ENCODE measurements around the gene ALDH1L1. TPM values are rescaled to one million over a fixed set of nuclear protein-coding genes. Genes with fewer than 3 reads are reported as not detected.

ALDH1L1 gene
- not detected in 2 replicates for total RNA-seq

DNA sequence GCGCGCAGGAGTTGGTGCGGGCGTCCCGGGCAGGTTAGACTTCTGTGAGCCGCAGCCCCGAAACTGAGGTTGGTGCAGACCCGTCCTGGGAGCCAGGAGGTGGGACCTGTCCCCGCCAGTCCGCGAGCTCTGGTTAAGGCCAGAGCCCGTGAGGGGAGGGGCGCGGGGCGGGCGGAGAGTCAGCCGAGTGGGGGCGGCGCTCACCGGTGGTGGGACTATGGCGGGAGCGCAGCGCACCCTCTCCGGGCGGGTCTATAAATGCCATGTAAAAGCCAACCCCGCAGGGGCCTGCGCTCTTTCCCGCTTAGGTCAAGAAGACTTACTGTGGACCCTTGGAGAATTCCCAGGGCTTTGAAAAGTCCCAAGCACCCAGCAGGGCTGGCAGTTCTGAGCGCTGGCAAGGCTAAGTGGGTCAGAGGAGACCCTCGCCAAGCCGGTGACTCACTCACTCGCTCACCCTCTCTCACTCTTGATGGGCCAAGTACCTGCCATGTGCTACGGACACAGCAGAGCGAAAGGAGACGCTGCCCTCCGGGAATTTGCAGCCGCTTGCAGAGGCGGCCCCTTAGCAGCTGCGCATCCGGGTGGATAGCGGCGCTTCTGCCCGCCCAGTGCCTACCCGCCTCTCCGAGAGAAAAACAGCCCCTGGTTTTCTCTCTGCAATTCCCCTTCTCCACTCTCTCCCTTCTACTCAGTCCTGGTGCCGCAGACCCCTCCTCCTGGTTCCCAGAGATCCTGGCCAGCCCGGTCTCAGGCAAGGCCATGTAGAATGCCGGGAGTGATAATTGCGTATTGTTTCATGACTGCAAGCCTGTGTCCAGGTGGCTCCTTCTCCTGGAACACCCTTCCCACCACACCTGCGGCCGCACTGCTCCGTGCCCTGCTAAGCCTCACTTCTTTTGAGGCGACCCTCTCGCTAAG lies at the start of gene ALDH1L1:
Gene ALDH1L1 (minus strand): TSS at position 110 of the 921 bp plus-strand sequence. CDS start 19,607 bp downstream, outside the sequence.

DNA sequence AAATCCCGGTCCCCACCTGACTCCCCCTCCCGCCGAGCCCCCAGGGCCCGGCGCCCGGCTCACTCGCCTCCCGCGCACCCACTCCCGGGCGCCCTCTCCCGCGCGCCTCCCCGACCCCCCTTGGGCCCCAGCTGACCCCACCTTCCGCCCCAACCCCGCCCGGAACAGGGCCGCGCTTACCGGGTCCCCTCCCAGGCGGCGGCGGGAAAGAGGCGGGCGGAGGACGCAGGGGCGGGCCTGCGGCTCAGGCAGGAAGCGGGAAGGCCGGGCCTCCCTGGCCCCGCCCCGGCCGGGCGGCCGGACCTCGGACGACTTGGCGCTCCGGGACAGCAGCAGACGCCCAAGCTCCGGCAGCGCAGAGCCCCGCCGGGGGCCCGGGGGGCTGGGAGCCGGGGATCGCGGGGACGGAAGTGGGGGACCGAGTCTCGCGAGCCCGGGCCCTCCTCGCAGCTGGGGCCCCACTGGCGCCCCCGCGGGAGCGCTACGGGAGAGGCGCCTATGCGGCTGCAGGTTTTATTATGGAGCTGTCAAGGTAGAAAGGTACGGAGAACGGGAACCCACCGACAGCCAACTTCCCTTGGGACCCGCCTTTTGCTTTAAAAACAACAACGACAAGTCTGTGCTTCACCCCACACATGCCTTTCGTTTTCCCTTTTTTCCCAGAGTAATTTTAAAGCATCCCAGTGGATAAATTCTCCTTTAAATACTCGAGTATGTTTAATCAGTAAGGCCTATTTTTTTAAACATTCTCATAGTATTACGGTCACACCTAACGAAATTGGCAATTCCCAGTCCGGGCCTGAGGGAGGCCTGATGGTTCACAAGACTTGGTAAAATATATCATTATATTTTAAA lies 96.2 kb downstream of the ALDH1L1 start, which contains the start of gene SLC41A3:
Gene SLC41A3 (minus strand): TSS at position 212 of the 855 bp plus-strand sequence. CDS start 15,905 bp downstream, outside the sequence.

Other genes starting within 250 kb of the ALDH1L1 start
- gene ROPN1B, start 211.4 kb downstream of the ALDH1L1 start, total RNA-seq, result not detected in 2 replicates
- gene SLC41A3, start 96.5 kb downstream of the ALDH1L1 start, total RNA-seq, result 38.9 and 51.8 TPM in 2 replicates
- 0.47 and 0.69 TPM in 2 replicates for gene KLF15, start 176.8 kb upstream of the ALDH1L1 start, total RNA-seq
- gene CFAP100, start 214.3 kb upstream of the ALDH1L1 start, total RNA-seq, result not detected in 2 replicates

Measured in bronchial smooth muscle cell (primary cell).